Activated effector memory CD4-positive, alpha-beta T cell treated with Interleukin-2 at 50 U/mL for 16 hours (primary cell): Measurements from ENCODE around the gene UBE2O.

Experiments
- DNase-seq: peaks from one replicate; pipeline ENCODE4 v3.0.0-alpha.2; 2020

Gene UBE2O

GRCh38 chr17:76437467-76438402 is 15.2 kb downstream of the UBE2O start:
- DNase-seq = no peak

- DNase-seq = no peak
Observed at GRCh38 chr17:76435751-76436150, 17.2 kb downstream of the UBE2O start.

- DNase-seq = no peak
Observed at GRCh38 chr17:76434870-76435269, 18.1 kb downstream of the UBE2O start.

- no peak for DNase-seq
Observed at GRCh38 chr17:76433693-76434092, 19.3 kb downstream of the UBE2O start.

GRCh38 chr17:76432712-76433336 is 20.1 kb downstream of the UBE2O start:
- no peak for DNase-seq

GRCh38 chr17:76432004-76432403 is 20.9 kb downstream of the UBE2O start:
- DNase-seq = no peak

- no peak for DNase-seq
Observed at GRCh38 chr17:76431509-76431908, 21.4 kb downstream of the UBE2O start.

GRCh38 chr17:76428511-76428910 is 24.4 kb downstream of the UBE2O start:
- DNase-seq = no peak

GRCh38 chr17:76427501-76428231 is 25.3 kb downstream of the UBE2O start:
- no peak for DNase-seq

GRCh38 chr17:76426853-76427252 is 26.1 kb downstream of the UBE2O start:
- no peak for DNase-seq

GRCh38 chr17:76422860-76423259 is 30.1 kb downstream of the UBE2O start:
- no peak for DNase-seq

- no peak for DNase-seq
Observed at GRCh38 chr17:76422406-76422805, 30.5 kb downstream of the UBE2O start.

GRCh38 chr17:76421044-76421407 is 31.9 kb downstream of the UBE2O start:
- no peak for DNase-seq

GRCh38 chr17:76420356-76421043 is 32.5 kb downstream of the UBE2O start:
- DNase-seq = no peak

- no peak for DNase-seq
Observed at GRCh38 chr17:76419576-76420260, 33.2 kb downstream of the UBE2O start.

- no peak for DNase-seq
Observed at GRCh38 chr17:76417499-76418143, 35.3 kb downstream of the UBE2O start.

GRCh38 chr17:76416899-76417298 is 36.1 kb downstream of the UBE2O start:
- no peak for DNase-seq

GRCh38 chr17:76416457-76416856 is 36.5 kb downstream of the UBE2O start:
- no peak for DNase-seq

- no peak for DNase-seq
Observed at GRCh38 chr17:76415786-76416185, 37.2 kb downstream of the UBE2O start.

- DNase-seq = no peak
Observed at GRCh38 chr17:76414334-76415295, 38.3 kb downstream of the UBE2O start.

GRCh38 chr17:76411247-76411646 is 41.7 kb downstream of the UBE2O start:
- no peak for DNase-seq
